T-helper 1 cell (primary cell): ENCODE measurements around the gene ABCC6.
"Not testable (repeated sequence)": the region's sequence is repeated elsewhere in the genome, so short reads cannot be mapped to it uniquely, and the experiment has no call there.

Experiments
- DNase-seq, 5 donors: peaks; one replicate each; pipeline ENCODE4 v3.0.0-alpha.2; 2012 to 2020

Gene ABCC6

GRCh38 chr16:16108759-16109158, 114.5 kb downstream of the ABCC6 start:
- no peak for DNase-seq

DNA sequence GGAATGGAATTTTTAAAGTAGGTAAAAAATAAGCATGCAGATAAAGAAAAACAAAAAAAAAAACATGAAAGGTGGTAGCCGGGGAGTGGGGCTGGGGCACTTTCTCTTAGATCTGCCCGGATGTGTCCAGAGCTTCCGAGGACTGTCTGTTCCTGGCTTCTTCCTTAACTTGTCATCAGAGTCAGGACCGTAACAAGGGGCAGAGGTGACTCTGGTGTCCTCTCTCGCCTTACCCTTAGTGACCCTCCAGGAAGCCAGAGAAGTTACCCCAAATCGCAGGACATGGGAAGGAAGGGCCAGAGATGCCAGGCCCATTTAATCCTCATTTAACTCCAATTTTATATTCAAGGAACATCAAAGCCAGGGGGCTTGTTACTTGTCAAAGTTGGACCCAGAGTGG, 115.5 kb downstream of the ABCC6 start:
- no peak for DNase-seq

GRCh38 chr16:16106466-16106865, 116.8 kb downstream of the ABCC6 start:
- no peak for DNase-seq

DNA sequence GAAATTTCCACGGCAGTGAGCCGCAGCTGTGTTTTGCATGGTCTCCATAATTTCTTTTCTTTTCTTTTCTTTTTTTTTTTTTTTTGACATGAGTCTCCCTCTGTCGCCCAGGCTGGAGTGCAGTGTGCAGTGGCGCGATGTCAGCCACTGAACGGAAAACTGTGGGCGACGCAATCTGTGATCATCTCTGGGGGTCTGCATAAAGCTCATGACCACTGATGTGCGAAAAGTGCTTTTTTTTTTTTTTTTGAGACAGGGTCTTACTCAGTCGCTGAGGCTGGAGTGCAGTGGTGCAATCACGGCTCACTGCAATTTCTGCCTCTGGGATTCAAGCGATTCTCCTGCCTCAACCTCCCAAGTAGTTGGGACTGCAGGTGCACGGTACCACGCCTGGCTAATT, 117.6 kb downstream of the ABCC6 start:
- no peak for DNase-seq

- not testable (repeated sequence) for DNase-seq
These were observed 118.5 kb downstream of the ABCC6 start for GRCh38 chr16:16104804-16105141.

DNA sequence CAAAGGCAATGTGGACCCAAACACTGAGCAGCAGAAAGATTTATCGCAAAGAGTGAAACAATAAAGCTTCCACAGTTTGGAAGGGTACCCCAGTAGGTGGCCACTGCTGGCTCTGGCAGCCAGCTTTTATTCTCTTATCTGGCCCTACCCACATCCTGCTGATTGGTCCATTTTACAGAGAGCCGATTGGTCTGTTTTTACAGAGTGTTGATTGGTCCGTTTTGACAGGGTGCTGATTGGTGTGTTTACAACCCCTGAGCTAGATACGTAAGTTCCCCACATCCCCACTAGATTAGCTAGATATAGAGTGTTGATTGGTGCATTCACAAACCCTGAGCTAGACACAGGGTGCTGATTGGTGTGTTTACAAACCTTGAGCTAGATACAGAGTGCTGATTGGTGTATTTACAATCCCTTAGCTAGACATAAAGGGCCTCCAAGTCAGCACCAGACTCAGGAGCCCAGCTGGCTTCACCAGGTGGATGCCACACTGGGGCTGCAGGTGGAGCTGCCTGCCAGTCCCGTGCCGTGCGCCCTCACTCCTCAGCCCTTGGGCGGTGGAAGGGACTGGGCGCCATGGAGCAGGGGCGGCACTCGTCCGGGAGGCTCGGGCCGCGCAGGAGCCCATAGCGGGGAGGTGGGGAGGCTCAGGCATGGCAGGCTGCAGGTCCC, 119.0 kb downstream of the ABCC6 start:
- not testable (repeated sequence) for DNase-seq

- DNase-seq, result no peak
These were observed 120.6 kb downstream of the ABCC6 start for GRCh38 chr16:16102738-16103137.

- DNase-seq, result no peak
These were observed 121.7 kb downstream of the ABCC6 start for GRCh38 chr16:16101585-16101984.

DNA sequence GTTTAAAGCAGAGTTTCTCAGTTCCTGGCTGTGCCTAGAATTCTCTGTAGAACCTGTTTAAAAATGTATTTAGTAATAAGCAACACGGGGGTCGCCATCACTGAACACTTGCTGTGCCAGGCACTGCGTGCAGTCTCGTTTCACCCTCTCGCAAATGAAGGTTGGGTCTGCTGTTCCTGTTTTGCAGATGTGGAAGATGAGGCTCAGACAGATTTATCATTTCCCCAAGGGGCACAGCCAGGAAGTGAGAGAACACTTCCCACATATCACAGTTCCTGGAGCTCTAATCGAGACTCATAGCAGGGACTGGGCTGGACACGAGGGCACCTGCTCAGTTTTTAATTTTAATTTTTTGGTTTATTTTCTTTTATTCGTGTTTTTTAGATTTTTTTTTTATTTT, 122.7 kb downstream of the ABCC6 start:
- no peak for DNase-seq

DNA sequence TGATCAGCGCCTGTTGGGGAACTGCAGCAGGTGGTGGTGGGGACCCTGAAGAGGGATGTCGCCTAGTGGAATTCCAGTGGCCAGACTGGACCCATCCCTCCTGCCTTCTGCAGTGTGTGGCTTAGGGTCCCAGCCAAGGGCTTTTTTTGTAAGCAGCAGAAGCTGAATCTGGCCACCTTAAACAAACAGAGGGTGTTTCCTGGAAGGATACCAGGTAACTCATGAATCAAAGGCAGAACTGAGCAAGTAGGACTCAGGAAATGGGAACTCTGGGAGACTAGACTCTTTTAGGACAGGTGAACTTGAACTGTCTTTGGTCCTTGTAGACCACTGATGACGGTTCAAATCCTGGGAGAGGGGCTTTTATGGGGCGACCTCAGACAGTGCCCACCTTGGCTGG, 124.0 kb downstream of the ABCC6 start:
- DNase-seq, result no peak
